HG03460 (cell line): Measurements from ENCODE around the gene OPCML.

ENCODE experiments used
- ATAC-seq: cut with Tn5 transposase; IDR thresholded peaks from one replicate; pipeline ENCODE4 v1.9.1; 2021; ENCODE audit not compliant: unreplicated experiment

The OPCML gene

DNA sequence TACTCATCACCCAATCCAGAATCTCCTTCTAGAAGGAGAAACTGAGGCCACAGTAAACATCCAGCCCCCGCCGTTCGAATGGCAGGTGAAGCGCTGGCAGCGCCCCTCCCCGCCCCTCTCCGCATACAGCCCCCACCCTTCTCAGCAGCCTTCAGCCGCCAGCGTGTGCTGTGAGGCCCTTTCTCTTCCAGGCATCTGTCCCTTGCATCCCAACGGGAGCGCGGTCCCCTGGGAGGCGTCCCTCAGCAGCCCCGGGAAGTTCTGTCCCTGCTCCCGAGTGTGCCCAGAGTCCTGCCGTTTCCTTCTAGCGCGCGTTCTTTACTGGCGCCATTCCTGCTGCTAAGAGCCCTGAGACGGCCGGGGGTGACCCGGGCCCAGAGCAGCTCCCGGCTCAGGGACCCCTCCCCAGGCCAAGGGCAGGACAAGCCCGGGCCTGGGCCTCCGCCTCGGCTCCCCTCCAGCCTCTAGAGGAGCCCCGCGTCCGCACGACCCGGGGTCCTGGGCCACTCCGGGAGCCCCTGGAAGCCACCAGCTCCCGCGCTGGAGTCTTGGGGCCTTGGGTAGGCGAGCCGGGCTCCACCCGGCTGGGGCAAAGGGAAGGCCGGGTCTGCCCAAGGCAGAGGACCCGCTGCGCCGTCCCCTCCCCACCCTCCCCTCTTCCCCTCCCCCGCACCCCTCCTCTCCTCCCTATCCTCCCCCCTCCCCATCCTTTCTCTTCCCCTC is 450.4 kb downstream of the OPCML start:
- ATAC-seq = no peak

DNA sequence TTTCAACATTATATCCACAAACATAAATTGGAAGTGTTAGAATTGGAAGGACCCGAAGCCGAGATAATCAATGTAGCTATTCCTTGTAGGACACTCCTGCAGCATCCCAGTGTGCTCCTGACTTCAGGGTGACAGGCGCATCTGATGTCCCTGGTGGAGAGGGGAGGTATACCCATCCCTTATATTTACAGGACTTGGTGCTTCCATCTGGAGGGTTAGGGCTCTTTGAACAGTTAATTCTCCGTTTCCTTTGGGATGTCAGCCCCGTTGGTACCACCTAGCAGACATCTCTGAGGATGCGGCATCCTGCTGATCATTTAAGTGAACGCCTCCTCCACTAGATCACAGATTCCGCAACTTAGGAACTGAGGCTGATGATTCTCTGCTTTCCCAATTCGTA is 451.3 kb downstream of the OPCML start:
- no peak for ATAC-seq

DNA sequence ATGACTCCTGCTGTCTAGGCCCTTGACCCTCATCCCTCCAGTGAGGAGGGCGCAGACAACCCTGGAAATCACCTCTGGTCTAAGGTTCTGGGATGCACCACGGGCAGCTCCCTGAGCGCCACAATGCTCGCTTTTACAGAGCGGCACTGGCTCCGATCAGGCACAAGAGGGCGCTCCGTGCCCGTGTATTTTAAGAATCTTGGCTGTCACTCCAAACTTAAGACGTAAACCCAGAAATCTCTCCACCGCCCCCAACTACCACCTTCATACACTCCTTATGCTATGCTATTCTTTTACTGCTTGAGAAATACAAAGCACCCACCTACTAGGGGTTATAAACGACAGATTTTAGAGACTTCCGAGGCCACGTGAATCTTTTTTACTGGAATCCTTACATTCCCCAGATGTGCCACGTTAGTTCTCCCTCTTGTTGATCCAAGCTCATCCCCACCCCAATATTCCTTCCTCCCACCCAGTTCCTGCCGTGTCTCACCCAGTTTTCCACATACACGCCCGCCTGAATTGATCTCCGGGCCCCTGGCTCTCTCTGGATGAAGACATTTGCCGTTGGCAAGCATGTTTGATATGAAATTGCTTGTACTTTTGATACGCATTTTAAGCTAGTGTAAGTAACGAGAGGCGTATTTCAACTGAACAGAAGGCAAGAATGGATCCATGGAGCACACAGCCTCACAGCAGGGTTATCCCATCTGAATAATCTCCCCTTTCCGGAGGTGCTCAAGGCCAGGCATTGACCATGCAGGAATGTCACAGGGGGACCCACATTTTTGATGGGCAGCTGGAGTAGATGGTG is 453.5 kb downstream of the OPCML start:
- ATAC-seq = no peak

DNA sequence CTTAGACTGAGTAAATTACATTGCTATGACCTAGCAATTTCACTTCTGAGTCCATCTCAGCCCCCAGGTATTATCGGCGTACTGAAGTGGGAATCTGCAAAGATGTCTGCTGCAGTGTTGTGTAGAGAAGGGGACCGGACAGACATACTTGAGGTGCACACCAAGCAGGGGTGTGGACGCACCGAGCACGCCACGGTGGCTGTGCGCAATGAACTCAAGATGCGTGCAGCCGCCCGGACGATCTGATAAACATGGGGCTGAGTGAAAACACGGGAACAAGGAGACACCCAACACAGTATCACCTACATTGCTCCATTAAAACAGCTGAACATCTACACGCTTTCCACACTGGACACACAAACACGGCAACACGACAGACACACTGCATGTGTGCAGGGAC is 454.3 kb downstream of the OPCML start:
- no peak for ATAC-seq

DNA sequence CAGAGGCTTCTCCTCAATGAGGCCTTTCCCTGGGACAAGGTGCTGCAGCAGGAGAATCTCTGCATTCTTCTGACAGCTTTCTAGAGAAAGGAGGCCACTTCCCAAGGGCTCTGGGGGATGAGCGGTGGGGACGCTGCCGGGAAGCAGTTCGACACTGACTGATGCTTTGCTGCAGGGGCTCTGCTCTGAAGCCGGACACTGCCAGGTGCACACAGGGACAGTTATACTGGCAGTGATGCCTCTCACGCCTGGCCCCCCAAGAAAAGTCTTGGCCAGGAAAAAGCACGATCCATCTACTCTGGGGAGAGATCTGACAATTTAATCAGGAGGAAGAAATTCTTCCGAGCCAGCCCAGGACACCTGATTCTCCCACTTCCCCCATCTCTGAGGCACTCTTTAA is 456.9 kb downstream of the OPCML start:
- no peak for ATAC-seq

DNA sequence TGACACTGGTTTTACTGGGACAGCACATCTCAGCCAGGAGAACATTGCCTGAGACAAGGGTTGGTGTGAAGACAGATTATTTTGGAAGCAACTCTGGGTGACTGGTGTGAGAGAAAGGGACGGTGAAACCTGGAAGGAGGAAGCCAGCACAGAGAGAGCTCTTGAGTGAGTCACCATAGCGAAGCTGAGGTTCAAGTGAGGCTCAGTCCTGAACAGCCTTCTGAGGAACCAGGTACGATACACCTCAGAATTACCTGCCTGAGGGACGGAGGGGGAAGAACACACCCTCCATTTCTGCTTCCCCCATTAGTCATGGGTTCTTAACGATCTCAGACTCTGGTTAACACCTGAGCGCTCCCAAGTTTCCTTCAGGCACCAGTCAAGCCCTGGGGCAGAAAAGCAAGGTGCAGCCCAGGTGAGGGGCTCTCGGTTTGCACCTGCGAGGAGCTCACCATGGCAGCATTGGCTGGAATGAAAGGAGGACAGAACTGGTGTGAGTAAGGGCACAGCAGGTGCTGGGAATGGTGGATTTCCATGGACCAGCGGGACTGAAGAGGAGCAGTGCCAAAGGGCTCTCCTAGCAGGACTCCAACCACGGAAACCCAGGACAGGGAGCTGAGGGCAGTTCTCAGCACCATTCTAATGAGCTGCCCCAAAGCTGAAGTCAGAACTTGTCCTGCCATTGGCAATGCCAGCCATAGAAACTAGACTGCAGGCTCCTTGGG is 459.3 kb downstream of the OPCML start:
- ATAC-seq = no peak

DNA sequence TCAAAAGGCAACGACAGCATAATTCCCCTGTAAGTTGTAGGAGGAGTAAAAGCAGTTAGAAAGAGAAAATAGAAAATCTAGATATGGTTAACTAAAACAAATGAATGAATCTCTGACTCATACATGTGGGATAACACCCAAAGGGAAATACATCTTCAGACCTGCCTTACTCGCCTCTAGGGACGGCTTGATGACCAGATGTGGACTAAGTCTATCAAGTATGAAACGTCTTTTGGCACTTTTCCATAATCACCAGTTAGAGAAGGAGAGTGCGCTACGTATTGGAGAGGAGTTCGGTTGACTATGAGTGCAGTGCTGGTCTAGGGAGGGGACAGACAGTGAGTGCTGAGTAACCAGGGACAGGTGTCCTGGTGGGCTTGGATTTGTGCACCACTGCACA is 459.9 kb downstream of the OPCML start:
- no peak for ATAC-seq

DNA sequence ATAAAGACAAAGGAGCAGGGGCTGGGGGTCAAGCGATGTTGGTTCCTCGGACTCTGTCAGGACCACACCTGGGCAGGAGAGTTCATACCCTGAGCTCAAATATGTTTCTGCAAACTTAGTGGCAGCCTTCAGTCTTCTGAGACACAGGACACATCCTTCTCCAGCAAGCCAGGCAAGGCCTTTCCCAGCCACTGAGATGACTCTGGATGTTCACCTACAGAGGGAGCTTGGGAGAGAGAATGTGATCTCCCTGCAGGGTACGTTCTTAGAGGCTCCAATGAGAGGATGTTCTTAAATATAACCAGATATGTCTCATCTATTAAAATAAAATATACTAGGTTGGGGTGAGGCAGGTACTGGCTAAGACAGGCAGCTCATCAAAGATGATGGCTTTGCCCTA is 461.5 kb downstream of the OPCML start:
- no peak for ATAC-seq

DNA sequence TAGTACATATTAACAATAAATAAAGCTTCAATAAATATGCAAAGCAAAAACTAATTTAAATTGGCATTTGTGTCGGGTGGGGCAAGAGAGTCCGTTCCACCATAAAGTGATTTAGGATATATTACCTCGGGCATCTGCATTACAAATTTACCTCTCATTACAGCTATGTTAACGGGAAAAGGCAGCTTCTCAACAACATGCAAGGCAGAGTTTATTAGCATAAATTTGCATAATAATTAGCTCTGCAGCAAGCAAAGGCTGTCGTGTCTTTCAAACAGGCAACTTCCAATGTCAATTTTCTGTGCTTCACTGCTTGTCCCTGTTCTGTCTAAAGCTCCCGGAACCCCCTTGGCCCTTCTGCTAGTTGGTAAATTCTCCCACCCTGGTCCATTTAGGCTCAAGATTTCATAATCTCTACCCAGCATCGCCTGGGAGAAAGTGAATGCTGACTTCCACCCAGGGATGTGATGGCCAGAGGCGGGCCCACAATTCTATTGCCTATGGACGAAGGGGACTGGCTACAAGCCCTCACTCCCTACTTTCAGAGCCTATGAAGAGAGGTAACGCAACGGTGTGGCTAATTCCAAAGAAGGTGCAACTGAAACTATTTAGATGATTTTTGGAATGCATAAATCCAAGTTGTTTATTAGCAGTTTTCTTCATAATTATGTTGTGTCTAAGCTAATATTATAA is 462.1 kb downstream of the OPCML start:
- ATAC-seq = no peak

DNA sequence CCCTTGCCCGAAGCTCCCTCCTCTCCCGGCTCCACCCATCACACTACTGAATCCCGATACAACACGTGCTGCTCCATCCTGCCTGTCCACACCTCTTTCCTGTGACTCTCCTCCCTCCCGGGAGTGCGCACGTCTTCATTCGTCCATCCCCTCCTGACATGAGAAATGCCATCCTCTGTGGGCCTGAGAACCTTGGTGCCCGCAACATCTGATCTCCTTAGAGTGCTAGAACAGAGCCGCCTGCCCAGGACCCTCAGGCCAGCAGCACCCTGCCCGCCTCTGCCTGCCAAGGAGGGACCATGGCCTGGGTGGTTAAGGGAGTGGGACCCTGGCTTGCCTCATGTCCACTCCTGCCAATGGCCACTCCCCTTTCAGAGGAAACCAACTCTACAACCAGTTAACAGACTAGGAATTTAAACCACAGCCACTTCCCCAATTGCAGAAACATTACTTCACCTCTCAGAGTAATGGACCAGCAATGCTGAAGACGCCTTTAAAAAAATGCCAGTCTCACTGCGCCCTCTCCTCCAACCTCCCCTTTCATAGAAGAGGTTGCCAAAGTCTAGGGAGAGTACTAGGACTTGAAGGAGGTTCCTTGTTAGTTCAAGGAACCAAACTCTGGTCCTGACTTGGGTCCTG is 466.3 kb downstream of the OPCML start:
- no peak for ATAC-seq

DNA sequence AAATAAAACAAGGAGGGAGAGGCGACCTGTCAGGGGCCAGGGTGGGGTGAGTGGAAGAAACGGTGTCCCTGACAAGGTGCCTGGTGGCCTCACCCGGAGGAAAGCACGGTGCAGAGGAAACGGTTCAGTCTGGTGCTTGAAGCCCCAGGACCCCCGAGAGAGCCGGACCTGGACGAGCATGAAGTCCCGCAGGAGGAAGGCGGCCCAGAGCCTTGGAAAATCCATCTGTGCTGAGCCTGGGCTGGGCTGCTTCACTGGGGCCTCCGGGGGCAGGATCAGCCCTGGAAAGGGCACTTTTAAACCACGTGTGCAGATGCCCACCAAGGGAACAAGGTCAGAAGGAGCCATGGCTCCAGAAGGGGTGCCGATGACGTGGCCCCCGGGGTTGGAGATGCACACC is 467.3 kb downstream of the OPCML start:
- ATAC-seq = no peak

DNA sequence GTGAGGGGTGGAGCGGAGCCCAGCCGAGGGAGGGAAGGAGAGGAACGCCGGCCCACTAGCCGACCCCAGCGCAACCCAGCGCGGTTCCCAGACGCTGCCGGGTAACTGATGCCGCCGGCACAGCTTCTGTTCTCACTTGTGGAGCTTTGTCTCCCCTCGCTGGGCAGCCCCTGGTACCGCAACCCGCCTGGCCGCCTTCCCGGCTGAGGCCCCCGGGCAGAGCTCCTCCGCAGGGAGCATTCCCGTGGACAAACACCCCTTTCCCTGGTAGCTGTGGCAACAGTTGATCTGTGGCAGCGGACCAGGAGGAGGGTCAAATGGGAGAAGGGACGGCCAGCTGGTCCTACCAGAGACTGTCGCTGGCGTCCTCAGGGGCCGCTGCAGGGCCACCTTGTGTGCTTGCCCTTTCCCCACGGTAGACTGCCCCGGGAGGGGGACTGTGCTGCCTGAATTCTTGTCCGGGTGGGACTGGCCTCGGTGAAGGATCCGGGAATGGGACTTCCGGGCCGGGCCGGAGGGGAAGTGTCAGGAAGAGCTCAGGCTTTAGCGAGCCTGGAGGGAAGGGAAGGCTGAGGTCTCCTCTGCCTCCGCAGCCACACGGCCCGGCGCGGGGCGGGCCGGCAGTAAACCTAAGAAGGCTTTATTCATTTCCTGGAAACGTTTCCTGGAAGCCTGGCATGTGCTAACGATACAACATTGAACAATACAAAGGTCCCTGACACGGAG is 468.0 kb downstream of the OPCML start:
- no peak for ATAC-seq

DNA sequence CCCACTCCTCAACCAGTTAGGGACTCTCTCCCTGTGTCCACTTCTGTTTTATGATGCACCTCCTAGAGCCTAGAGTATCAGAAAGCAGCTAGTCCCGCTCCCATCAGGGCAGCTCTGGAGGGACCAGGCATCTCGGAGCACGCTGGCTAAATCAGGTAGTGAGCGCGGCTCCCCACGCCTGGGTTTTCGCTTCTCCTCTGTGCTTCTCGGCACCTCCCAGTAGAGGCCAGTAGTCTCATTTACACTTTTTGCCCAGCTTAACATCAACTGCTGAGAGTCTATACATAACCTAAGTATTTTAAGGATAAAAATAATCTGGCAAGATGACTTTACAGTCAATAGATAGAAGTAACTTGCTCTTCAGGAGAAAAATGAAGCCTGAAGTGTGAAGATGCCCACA is 473.8 kb downstream of the OPCML start:
- ATAC-seq = no peak

DNA sequence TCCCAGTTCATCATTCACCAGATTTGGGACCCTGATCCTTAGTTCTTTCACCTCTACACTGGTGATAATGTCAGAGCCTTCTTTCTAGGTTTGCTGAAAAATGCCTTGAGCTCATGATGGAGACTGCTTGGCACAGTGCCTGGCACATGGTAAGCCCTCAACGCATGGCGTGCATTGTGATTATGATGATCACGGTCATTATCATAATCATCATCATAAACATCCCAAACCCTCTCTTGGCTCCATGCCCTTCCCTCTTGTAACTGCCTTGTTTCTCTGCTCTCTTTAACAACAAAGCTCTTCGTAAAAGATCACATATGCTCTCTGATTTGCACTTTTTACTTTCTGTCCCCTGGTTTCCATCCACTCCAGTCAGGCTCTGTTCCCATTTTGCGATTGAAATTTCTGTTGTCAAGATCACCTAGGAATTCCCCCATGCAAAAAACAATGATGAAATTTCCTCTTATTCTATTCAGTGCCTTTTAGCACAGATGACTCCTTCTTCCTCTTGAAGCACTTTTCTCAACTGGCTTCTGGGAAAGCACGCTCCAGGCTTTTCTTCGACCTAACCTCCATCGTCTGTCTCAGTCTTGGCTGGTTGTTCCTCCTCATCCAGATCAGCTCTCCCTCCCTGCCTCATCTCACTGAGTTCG is 479.1 kb downstream of the OPCML start:
- no peak for ATAC-seq

DNA sequence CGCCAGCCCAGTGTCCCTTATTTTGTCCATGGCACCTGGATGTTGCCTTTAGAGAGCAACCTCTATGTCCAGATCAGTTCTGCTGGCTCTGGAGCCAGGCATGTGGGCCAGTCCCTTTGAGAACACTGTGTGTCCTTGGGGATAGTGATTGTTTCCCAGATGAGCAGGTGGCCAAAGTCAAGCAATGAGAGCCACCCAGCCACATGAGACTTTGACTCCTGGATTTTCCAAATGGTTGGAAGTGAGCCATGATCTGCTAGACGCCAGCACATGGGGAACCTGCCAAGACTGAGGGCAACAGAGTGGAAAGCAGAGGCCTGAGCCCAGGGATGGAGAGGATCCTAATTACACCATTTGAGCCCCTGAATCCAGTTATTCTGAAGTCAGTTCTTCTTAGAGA is 479.8 kb downstream of the OPCML start:
- no peak for ATAC-seq

DNA sequence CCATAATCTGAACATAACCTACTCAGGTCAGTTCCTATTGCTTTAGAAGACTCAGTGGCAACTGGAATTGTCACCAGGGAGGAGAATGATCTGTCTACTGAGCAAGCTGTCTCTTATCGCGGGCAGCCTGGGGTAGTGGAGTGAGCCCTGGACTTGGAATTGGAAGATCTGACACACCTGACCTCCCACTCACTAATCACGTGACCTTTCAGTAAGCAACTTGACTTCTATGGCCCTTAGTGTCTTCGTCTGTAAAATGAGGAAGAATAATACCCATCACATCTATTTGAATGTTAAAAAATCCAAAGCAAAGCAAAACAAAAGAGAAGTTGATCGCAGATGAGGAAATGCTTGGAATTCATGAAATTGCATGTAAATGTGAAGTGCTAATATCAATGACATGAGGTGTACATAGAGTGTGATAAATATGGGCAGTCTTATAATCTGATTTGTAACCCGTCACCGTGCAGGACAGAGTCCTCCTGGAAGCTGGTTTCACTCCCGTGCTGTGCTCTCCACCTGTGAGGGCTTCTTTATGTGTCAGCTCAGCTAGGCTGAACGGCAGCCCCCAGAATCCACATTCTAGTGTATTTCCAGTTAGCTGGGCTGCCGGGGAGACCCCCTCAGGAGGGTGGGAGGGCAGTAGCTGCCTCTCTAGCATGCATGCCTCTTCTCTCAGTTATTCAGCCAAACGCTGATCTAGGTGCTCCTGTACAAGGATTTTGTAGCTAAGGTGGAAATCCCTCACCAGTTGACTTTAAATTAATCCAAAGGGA is 482.9 kb downstream of the OPCML start:
- no peak for ATAC-seq

DNA sequence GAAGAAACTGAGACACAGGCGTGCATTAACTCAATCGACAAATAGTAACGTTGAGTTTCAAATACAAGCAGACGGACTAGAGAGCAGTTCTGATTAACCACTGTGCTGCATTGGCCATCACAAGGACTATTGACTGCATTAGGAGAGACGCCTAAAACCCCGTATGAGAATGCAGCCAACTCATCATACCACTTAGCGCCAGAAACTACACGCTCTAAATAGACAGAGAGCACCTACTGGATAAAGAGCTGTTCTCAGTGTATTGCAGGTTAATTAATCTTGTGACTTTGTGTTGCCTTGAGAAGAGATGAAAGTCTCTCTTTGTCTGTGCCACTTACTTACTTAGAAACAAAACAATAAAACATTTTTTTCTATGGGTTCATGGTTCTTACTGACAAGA is 484.0 kb downstream of the OPCML start:
- no peak for ATAC-seq

DNA sequence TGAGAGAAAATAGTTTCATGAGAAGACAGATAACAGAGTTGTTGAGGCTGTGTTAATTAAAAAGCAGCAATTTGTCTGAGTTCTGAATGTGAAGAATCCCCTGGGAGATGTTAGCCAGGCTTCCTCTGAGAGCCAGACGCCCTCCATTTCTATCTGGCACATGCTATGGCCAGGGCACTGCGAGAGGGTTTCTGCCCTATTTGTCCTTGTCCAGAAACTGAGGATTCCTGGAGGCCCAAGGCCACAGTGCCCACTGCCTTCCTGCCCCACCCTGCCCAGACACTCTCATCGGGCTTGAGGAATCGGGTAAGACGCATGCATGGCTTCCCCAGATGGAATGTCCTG is 484.6 kb downstream of the OPCML start:
- no peak for ATAC-seq
